ENCODE measurements around the gene MACO1. TPM values are rescaled to one million over a fixed set of nuclear protein-coding genes. Genes with fewer than 3 reads are reported as not detected.

The MACO1 gene
- total and polyA plus RNA-seq, 10 of the 15 experiments (the other 5 are each of a cell fraction or from before 2014, with no cell fraction given): 3.2 to 19.8 (median 10.3) TPM

- H3K4me3 ChIP-seq: no peak overlapping the region
- no peak overlapping the region for H2AFZ ChIP-seq (ENCODE audit: control insufficient read depth, low read depth, low read length)
- no peak for FAIRE-seq
Observed at GRCh38 chr1:25505656-25506385, 75.1 kb downstream of the MACO1 start.

More at GRCh38 chr1:25505656-25506385, 75.1 kb downstream of the MACO1 start:
- DNase-seq (ENCODE audit: low read depth, low spot score) (no peak), ATAC-seq (no peak)
- H3K4me2 ChIP-seq (ENCODE audit: control insufficient read depth, insufficient read depth): no peak overlapping the region
- no peaks in the 10 kb centered on the region for H3K9me3 ChIP-seq (replicated peaks; ENCODE audit: control insufficient read depth, insufficient read depth, low read length)
- ChIA-PET SMC1A (ENCODE audit: uncharacterized antibody, unreplicated experiment) (interaction anchor here (2.2 to 4.9 kb wide), 2 partner anchors 14 to 304 kb away, joined by 14 to 24 read pairs; no protein-coding TSS in a partner anchor), CTCF (interaction anchor here (1.6 to 6.4 kb wide), 5 partner anchors 13 to 304 kb away, joined by 3 to 61 read pairs (median 10); no protein-coding TSS in a partner anchor), POLR2A (no interaction called here), RAD21 (ENCODE audit: unreplicated experiment) (interaction anchor here (0.6 to 1.2 kb wide), 4 partner anchors 102 to 904 kb away, joined by 3 to 4 read pairs (median 4); no protein-coding TSS in a partner anchor)
- H3K27me3 ChIP-seq (replicated peaks in 1 of 2; ENCODE audit: control insufficient read depth in 2 of 2, insufficient read depth in 2 of 2, low read length in 1 of 2): no peaks in the 10 kb centered on the region
- intact Hi-C loops (cut with micrococcal nuclease; ENCODE audit: unreplicated experiment): no loop called here
- H3K27ac ChIP-seq (ENCODE audit: control insufficient read depth, insufficient read depth): no peak overlapping the region
- peaks cover 0 to 2% of the 10 kb centered on the region in 2 experiments; a peak in 2 of 4 replicates for H3K36me3 ChIP-seq (ENCODE audit: control insufficient read depth in 2 of 2, insufficient read depth in 2 of 2, low read length in 1 of 2)
- H3K9ac ChIP-seq (ENCODE audit: control insufficient read depth, insufficient read depth, low read length): no peak overlapping the region
- no TSS peak for BruUV-seq (replicated peaks)
- H3K79me2 ChIP-seq (ENCODE audit: control insufficient read depth, insufficient read depth, low read length): no peaks in the 10 kb centered on the region
- TF ChIP-seq ATF2 (IDR thresholded peaks at IDR 0.05; ENCODE audit: low read length) (no peak), BCLAF1 (IDR thresholded peaks at IDR 0.05) (no peak), TCF3 (IDR thresholded peaks at IDR 0.05; ENCODE audit: borderline replicate concordance, insufficient read depth, low read depth, low read length) (no peak), SPI1 (IDR thresholded peaks at IDR 0.05; ENCODE audit: borderline replicate concordance, insufficient read depth, low read depth, low read length) (peak; percentile 26; the same call in 1 of the 2 replicates), PRDM15 (CRISPR knock-in tag; IDR thresholded peaks at IDR 0.05) (no peak), RB1 (IDR thresholded peaks at IDR 0.05; ENCODE audit: borderline replicate concordance) (no peak)
- no peaks in the 10 kb centered on the region for H4K20me1 ChIP-seq (ENCODE audit: control insufficient read depth, insufficient read depth)
- WGBS (ENCODE audit: insufficient coverage, insufficient replicate concordance, low lambda C conversion rate, missing lambda C conversion rate): 55% methylated on average over 14 of the region's 14 CpGs
- in situ Hi-C loops (cut with MboI): no loop called here
- no peaks in the 10 kb centered on the region for H3K4me1 ChIP-seq (ENCODE audit: control insufficient read depth, insufficient read depth, low read length)
